GM21717 (cell line): ENCODE data around the gene OR11A1.

Source experiments
- ATAC-seq: cut with Tn5 transposase; IDR thresholded peaks from one replicate; pipeline ENCODE4 v1.9.1; 2021; ENCODE audit warnings: mild to moderate bottlenecking, moderate library complexity; ENCODE audit not compliant: unreplicated experiment

The OR11A1 gene, protein sequence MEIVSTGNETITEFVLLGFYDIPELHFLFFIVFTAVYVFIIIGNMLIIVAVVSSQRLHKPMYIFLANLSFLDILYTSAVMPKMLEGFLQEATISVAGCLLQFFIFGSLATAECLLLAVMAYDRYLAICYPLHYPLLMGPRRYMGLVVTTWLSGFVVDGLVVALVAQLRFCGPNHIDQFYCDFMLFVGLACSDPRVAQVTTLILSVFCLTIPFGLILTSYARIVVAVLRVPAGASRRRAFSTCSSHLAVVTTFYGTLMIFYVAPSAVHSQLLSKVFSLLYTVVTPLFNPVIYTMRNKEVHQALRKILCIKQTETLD

DNA sequence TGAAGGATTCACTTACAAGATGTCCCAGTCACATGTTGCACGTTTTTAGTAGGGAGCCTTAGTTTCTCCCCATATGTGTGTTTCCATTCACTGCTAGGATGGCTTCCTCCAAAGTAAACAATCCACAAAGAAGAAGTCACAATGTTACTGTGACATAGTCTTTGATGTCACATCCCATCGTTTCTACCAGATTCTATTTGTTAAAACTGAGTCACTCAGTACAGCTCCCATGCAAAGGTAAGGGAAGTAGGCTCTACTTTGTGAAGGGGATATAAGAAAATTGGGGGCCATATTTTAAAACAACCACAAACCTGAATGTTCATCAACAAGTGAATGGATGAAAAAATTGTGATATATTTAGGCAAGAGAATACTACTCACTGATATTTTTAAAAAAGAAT is at the start of gene OR11A1, which contains the start of gene OR2H1:
Gene OR11A1 (minus strand): TSS at position 101 of the 400 bp plus-strand sequence. CDS start 29,430 bp downstream, outside the sequence.
Gene OR2H1 (plus strand): TSS at position 185 of the 400 bp plus-strand sequence. CDS start 4,615 bp downstream, outside the sequence.
- ATAC-seq = no peak

GRCh38 chr6:29506446-29507067 is 49.7 kb upstream of the OR11A1 start:
- no peak for ATAC-seq

GRCh38 chr6:29505808-29506207 is 48.9 kb upstream of the OR11A1 start:
- ATAC-seq = no peak

DNA sequence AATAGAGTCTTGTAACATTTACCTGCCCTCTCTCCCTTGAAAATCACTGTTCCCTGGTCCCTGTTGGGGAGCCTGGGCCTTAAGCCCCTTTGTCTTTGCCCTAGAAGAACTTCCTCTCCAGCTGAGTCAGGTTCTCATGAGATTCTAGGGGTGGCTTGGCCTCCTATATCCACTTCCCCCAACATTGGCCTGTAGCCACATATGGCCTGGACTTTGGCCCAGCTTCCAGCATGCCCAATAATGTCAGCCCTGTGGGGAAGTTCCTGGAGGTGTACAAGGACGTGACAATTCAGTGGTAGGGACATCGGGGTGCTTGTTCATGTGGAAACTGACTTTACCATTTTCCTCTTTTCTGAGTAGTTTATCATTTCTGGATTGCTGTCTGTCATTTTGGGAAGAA is 48.1 kb upstream of the OR11A1 start:
- no peak for ATAC-seq

- ATAC-seq = no peak
Measured at GRCh38 chr6:29502597-29502996, 45.7 kb upstream of the OR11A1 start.

GRCh38 chr6:29502181-29502580 is 45.3 kb upstream of the OR11A1 start:
- ATAC-seq = no peak

DNA sequence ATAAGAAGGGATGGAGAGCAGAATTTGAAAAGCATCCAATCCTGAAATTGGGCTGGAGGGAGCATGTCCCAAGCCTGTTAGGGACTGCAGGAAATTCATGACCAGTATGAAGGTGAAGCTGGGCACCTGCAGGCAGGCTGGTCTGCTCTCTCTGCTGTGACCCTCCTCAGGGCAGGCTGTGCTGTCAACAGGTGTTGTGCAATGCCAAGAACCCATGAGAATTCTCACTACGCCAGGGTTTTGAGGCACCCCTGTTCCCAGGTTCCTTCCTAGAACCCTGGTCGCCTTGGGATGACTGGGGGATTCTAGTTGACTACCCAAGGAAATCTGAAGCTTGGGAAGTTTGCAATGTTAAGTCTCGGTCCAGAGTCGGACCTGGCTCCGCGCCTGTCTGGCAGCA is 44.2 kb upstream of the OR11A1 start:
- no peak for ATAC-seq

GRCh38 chr6:29500594-29500993 is 43.7 kb upstream of the OR11A1 start:
- no peak for ATAC-seq

DNA sequence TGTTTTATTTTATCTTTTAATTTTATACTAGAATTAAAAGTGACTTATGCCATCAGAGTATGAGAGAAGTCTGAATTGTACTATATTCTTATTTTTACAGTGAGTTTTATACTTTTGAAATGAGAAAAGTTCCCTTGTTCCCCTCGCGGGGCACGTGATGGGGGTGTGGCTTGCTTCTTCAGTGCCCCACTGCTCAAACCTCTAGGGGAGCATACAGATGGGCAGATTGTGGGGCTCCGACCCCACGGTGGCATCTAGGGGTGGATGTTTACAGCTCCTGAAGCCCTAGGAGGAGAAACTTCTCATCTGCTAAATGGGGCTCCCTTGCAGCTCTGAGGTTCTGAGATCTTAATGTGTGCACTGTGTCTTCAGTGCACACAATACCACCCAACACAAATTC is 42.8 kb upstream of the OR11A1 start:
- no peak for ATAC-seq

- ATAC-seq = no peak
Measured at GRCh38 chr6:29496961-29497360, 40.1 kb upstream of the OR11A1 start.

- no peak for ATAC-seq
Measured at GRCh38 chr6:29495571-29495970, 38.7 kb upstream of the OR11A1 start.

- ATAC-seq = no peak
Measured at GRCh38 chr6:29494131-29494530, 37.3 kb upstream of the OR11A1 start.

DNA sequence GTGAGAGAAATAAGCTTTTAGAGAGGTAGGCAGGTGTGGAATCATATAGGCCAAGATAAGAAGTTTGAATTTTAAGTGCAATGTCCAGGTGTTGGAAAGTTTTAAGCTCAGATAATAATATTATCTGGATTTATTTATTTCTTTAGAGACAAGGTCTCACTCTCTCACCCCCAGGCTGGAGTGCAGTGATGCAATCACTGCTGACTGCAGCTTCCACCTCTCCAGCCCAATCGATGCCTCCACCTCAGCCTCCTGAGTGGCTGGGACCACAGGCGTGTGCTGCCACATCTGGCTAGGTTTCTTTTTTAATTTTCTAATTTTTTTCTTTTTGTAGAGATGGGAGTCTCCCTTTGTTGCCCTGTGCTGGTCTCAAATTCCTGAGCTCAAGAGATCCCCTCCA is 36.4 kb upstream of the OR11A1 start:
- no peak for ATAC-seq

GRCh38 chr6:29491574-29491973 is 34.7 kb upstream of the OR11A1 start:
- no peak for ATAC-seq

DNA sequence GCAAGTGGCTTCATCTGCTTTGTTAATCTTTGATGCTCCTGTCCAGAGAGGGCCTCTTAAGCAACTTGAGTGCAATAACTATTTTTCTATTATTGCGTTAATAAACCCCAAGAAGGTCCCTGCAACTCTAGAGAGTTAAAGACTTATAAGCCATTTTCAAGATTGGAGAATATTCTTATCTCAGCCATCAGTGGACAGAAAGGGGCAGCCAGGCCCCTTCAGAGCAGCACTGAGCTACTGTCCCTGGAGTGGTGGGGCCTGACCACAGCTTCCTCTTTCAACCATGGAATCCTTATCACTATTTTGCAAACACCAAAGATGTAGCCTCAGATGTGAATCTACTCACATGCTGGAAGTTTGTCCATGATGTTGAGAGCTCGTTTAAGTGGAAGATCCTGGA is 33.7 kb upstream of the OR11A1 start:
- ATAC-seq = no peak

DNA sequence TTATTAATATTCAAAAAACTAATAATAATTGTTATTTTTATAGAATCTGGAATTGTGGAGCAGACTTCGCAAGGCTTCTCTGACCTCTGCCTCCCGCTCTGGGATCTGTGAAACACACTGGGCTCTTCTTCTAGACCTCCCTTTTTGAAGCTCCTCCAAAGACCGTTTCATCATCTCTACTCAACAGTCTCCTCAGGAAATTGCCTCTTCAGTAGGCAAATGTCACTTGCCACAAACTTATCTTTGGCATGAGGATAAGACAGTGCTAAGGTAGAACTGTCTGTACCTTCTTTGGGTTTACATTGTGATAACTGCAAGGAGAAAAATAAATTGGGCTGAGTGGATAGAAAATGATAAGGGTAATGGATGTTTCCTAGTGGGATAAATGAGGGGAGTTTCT is 33.2 kb upstream of the OR11A1 start:
- ATAC-seq = no peak

GRCh38 chr6:29489286-29489685 is 32.4 kb upstream of the OR11A1 start:
- ATAC-seq = no peak

DNA sequence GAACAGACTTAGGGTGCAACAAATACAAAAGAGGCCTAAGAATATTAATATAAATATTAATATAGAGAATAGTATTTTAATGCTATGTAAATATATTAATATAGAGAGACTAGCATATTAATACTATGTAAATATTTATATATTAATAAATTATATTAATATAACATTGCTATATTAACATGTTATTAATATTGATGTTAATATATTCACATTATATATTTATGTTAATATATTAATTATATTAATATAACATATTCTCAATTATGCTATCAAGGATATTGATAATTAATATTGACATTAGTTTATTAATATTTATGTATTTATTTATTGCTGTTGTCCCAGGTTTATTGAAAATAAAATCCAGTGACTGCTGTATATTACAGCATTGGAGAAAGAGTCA is 32.0 kb upstream of the OR11A1 start:
- ATAC-seq = no peak

DNA sequence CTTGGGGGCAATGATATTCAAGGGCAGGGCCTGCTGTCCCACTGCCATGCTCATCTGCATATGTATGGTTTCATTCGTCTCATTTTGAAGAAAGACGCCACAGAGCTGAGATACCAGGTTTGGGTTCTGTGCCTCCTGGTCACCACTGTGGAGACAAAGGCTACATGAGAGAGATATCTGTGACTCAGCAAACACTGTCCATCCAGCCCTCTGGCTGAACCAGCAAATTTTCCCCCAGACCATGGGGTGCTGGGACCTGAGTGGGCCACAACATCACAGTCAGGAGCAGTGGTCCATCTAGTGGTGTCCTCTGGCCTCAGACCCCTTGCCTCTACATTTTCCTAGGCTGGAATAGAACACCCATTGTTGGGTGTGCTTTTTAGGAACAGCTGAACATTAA is 30.8 kb upstream of the OR11A1 start, which contains the start of gene MAS1L:
Gene MAS1L (minus strand): TSS at position 297 of the 400 bp plus-strand sequence. CDS start 54 bp downstream, at position 243.
- ATAC-seq = no peak

- ATAC-seq = no peak
Measured at GRCh38 chr6:29487131-29487530, 30.3 kb upstream of the OR11A1 start.

DNA sequence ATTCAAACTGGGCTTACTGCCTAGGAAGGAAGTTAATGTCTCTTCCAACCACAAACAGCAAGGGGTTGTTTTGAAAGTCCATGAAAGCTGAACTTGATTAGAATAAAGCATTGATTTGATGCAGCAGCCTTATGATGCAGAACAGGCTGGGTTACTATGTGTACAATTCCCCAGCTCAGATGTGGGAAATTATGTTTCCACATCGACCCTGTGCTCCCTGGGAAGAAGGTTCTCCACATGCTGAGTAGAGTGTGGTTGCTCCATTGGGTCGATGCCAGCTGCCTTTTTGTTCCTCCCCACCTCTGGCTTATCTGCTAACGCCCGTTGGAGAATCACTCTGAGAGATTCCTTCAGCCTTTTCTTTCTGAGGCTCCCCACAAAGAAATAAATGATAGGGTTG is 29.7 kb upstream of the OR11A1 start:
- no peak for ATAC-seq

- ATAC-seq = no peak
Measured at GRCh38 chr6:29483735-29484134, 26.9 kb upstream of the OR11A1 start.
